Activated naive CD4-positive, alpha-beta T cell (primary cell): ENCODE measurements around the gene BASP1.
"Not testable (repeated sequence)": the region's sequence is repeated elsewhere in the genome, so short reads cannot be mapped to it uniquely, and the experiment has no call there.

Experiments used
- DNase-seq, 4 experiments: peaks; one replicate each; lab custom pipeline; 2025; lab: John Stamatoyannopoulos, UW

BASP1 gene

DNA sequence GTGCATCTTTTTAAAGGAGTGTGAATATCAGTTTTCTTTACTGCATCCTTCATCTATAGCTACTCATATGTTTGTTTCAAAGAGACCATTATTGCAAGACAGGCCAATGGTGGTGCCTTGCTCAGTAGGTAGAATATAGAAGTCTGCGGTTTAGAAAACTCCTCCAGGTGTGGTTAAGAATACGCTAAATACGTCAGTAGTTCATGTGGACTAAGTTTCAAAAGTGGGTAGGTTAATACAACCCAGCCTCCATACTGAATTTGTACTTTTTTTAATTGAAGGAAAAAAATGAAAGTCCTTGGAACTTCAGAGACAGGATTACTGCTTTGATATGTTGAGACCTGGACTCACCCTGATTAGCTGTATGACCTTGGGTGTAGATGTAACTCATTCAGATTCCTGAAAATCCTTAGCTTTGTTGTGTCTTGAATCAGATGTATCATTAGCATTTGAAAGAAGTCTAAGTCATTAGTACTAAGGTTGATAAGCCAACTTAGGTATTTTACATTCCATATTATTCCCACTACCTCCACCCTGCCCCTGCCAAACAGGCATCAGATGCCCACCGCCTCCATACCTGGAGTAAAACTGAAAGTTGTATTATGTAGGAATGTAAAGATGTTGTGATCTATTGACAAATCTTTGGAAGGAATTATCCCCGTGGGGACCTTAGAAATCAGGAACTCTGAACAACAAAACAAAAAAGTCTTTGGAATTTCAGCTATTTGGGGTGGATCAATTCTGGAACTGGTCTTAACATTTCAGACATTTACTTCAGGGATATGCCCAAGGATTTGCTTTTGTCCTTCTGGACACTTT lies 6.1 kb downstream of the BASP1 start:
- DNase-seq: no peak

DNA sequence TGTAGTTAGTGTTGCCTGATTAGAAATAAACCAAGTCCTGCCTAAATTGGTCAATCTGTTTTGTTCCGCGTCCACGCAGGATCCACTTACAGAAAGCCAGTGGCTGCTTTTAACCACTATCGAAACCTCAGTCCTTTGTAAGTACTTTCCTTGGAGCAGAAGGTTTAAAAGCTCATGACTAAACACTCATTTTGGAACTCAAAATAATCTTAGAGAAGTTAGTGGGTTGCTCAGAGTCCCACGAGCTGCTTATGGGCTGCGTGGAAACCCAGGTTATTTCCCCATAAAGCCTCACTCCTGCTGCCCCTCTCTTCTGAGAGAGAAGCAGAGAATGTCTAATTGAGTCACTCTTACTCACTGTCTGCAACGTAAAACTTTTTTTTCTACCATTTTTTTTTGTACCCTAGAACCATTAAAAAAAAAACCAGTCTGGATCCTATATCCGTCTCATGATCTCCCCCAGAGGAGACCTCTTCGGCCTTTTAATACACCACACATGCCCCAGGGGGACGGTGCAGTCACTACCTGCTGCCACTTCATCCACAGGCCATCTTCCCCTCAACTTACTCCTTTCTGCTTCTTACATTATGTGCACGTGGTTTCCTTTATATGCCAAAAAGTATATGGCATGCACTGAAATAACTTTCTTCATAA lies 7.6 kb downstream of the BASP1 start:
- no peak for DNase-seq

DNA sequence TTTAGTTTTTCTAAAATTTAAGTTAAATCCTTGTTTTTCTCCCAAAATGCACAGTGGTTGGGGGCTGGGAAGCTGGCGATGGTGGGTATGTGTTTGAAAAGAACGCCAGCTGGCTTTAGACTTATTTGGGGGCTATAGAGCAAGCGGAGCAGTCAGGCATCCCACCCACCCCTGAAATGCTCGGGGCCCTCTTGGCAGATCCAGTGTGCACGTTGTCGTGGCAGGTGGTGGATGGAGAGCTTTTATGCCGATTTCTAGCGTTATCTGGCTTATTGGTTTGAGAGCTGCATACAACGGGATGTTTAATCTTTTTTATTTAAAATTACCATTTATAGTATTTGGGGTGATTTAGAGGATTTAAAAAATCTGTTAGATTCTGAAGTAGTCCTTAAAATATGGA lies 8.1 kb downstream of the BASP1 start:
- no peak for DNase-seq

DNA sequence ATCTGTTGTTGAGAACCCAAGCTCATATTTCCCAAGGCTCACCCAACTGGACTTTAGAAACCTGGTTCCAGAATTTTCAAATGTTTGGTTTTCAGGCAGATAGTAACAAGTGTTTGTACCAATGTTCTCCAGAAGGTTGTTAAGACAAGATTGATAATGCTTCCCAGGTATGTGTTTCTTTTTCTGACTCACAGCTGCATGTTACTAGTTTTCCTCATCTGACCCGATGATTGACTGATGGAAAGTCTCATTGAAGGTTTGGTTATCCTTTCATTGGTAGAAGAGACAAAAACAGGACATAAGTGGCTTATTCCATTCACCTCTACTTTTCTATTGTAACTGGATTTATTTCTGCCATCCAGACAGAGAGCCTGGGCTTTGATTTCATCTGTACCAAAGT lies 10.4 kb downstream of the BASP1 start:
- no peak for DNase-seq

DNA sequence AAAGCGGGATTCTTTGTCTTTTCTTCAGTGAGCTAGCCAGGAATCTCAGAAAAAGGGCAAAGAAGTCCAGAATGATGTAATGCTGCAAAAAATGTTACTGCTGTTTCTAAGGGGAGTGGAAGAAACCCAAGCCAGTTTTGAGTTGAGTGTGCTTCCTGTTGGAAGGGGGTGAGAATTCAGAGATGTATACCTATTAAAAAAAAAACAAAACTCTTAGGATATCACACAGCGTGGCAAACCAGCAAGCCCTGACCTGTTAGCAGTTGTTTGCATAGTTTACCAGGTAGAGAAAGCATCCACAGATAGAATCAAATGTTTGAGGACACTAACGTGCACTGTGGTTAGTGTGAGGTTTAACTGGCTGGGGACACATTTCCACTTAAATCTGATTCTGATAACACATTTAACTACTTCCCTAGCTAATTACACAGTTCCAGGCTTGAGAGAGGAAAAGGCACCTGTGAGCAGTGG lies 11.4 kb downstream of the BASP1 start:
- no peak for DNase-seq

DNA sequence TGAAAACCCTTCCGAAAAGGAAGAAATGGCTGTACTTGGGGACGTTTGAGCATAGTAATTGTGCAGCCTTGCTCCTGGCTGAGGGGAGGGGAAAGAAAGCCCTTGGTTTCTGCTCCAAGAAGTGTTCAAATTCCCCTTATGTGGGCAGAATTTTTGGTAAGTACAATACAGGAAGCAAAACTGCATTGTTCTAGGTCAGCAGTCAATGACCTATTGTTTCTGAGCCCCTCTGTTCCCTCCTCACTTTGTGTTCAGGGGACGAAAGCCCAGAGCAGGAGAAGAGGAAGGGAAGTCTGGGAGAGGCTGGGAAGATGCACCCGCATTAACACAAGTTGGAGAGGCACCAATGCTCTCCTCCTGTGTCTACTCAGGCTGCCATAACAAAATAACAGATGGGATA lies 11.9 kb downstream of the BASP1 start:
- no peak for DNase-seq

DNA sequence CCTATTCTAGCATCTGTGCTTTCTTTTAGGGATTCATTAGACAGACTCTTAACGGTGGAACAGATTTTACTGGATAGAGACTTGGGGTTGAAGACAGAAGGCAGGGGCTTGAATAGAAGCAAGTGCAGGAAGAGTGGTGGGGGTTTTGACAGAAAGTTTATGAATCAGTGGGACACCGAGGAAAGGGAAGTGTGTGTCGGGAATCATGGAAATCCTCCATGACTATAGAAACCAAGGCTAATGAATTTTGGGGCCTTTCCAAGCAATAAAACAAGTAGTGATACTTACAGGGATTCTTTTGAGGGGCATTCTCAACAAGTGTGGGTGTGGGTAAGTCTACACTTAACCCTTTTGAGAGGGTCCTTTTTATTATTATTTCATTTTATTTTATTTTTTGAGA lies 12.8 kb downstream of the BASP1 start:
- no peak for DNase-seq

DNA sequence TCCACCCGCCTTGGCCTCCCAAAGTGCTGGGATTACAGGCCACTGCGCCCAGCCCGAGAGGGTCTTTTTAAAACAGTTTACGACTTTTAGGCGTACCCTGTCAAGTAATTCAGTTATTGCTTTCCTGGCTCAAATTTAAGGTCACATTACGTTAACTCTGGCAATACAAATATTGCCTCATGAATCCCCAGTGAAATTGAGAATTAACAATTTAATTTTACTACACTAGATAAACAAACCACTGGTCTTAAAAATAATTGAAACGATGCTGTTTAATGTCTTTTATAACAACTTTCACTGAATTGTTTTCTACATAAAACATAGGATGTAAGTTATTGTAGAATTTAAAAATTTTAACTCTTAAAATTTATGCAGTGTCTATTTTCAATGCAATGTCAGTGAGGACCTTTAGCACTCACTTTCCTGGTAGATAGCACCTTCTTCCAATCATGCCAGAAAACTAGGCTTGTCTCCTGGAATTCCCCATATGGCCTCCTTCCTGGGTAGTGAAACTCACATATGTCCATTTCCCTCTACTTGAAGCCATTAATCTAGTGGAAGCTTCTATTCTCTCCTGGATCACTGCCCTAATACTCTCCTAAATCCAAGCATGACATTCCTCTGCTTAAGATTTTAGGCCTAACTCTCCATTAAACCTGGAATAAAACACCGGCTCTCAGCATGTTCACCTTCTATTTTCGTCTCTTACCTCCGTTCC lies 13.5 kb downstream of the BASP1 start:
- DNase-seq: no peak

- DNase-seq: no peak
These were observed 15.0 kb downstream of the BASP1 start for GRCh38 chr5:17232405-17232804.

- no peak for DNase-seq
These were observed 16.1 kb downstream of the BASP1 start for GRCh38 chr5:17233488-17233887.

- no peak for DNase-seq
These were observed 16.9 kb downstream of the BASP1 start for GRCh38 chr5:17234374-17234773.

- no peak for DNase-seq
These were observed 18.4 kb downstream of the BASP1 start for GRCh38 chr5:17235731-17236330.

DNA sequence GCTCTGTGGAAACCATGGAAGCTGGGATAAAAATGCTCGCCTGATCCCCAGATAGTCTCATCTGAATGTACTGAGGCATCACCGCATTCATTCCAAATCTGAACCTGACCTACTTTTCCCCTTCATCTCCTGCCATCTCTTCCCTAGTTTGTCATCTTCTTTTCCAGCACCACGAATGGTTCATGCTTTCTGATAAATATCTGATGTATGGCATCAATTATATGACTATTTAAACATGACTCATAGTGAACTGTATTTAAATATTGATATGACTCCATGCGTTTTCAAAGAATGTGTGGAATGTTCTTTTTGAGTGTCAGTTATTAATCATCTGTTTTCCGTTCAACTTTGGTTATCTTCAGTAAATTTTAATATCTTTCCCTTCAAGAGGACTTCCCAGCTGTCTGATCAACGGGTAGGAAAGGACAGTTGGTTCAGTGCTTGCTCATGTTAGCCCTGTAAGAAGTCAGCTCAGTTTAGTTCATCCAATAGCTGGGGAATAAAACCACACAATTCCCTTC lies 21.1 kb downstream of the BASP1 start:
- no peak for DNase-seq

DNA sequence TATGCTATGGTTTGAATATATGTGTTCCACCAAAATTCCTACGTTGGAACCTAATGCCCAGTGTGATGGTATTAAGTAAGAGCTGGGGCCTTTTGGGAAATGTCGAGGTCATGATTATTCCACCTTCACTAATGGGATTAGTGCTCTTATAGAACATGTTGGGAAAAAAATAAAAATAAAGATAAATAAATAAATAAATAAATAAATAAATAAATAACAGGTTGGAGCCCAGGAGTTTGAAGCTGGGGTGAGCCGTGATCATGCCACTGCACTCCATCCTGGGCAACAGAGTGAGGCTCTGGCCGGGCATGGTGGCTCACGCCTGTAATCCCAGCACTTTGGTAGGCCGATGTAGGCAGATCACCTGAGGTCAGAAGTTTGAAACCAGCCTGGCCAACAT lies 22.5 kb downstream of the BASP1 start:
- no peak for DNase-seq

DNA sequence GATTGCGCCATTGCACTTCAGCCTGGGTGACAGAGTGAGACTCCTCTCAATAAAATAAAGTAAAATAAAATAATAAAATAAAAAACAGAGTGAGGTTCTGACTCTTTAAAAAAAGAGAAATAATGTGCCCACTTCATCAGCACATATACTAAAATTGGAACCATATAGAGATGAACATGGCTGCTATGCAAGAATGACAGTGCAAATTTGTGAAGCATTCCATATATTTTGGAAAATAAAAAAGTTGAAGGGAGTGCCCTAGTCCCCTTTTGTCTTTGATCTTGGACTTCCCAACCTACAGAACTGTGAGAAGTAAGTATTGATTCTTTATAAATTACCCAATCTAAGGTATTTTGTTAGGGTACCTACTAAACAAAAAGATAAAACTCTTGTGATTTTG lies 23.1 kb downstream of the BASP1 start:
- no peak for DNase-seq

DNA sequence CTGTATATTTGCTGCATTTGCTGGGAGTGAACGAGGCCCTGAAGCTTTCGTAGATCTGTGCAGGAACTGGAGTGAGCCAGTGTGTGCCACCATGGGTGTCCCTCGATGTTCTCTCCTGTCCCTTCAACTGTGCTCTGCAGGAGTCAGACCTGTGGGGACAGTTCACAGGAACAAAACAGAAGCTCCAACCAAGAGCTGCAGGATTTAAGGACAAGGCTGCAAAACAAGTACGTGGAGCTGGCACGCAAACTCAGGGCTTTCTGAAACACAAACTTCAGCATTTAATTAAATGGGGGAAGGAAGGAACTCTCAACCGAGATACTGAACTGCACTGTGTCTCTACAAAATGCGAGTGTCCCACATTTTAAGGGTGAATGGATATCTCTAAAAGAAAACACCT lies 24.2 kb downstream of the BASP1 start:
- no peak for DNase-seq

DNA sequence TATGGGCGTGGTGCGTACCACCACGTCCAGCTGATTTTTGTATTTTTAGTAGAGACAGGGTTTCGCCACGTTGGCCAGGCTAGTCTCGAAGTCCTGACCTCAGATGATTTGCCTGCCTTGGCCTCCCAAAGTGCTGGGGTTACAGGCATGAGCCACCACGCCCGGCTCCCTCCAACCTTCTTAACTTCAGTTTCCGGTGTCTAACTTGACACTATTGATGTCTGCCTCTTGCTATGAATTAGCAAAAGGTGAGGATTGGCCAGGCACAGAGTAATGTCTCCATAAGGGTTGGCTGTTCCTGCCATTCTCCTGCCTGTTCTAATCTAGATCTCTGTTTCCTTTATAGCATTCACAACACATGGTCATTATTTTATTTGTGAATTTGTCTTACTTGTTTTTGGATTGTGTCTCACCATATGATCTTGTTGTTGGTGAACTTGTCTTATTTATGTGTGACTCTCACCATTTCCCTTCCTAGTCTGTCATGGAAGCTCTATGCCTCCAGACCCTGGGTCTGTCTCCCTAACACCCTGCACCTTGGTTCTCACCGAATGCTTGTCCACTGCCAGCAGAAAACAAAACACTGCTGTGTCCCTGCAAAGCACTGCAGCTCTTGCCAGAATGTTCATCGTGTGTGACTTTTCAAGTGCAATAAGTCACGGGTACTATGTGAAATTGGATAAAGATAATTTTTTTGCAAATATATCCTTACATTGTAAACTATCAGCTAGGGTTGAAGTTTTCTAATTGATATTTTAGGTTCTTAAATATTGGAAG lies 26.0 kb downstream of the BASP1 start:
- no peak for DNase-seq

DNA sequence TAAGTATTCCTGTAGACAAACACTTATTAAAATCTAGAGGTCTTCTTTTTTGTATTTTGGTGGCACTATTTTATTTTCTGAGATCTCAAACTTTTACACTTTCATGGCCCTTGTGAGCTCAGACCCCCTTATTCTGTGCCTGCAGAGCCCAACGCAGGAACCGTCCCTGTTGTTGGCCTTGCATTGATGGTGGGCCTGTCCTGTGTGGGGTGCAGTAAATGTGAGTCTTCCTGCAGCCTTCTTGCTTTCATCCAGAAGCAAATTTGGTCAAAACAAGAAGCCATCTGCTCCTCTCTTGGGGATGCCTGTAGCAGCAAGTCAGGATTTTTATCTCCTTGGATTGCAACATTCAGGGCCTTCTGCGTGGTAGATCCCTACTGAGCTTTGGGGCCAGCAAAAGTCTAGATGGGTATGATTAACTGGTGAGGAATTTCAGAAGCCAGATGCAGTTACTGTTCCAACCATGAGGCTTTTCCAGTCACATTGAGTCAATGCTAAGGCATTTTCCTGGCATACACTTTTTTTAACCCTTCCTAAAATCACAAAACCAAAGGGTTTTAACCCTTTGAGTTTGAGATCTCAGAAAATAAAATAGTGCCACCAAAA lies 31.7 kb downstream of the BASP1 start:
- no peak for DNase-seq

GRCh38 chr5:17249841-17250240 lies 32.4 kb downstream of the BASP1 start:
- DNase-seq: not testable (repeated sequence)

DNA sequence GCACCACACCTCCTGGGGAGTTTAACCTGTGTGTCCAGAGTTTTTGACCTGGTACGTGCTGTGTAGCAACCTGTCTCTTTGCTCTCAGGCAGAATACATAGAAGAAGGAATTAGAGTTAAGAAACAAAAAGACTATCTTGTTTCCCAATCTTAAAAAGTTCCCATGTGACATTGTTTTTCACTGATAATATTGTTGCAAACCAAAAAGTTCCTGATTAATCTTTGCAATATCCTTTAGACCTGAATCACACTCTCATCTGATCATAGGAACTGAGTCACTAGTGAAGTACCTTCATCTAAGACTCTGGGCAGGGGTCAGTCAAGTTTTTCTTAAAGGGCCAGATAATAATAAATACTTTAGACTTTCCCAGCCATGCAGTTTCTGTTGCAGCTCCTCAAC lies 35.1 kb downstream of the BASP1 start:
- DNase-seq: no peak

- no peak for DNase-seq
These were observed 38.1 kb downstream of the BASP1 start for GRCh38 chr5:17255471-17256021.
